GM19455 (cell line): ENCODE results near the gene ID3.
"Not testable (repeated sequence)": the region's sequence is repeated elsewhere in the genome, so short reads cannot be mapped to it uniquely, and the experiment has no call there.

Experiments
- ATAC-seq: cut with Tn5 transposase; IDR thresholded peaks from one replicate; pipeline ENCODE4 v1.9.1; 2021; ENCODE audit not compliant: unreplicated experiment

The ID3 gene

DNA sequence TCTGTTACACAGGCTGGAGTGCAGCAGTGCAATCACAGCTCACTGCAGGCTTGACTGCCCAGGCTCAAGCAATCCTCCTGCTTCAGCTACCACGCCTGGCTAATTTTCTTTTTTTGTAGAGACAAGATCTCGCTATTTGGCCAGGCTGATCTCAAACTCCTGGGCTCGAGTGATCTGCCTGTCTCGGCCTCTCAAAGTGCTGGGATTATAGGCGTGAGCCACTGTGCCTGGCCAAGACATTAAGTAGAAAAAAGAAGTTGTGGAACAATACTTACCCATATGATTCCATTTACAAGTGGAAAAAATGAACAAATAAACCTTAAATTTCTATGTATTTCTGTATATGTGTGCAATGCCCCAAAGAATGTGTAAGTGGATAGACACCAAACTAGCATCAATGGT lies 30.3 kb upstream of the ID3 start:
- no peak for ATAC-seq

DNA sequence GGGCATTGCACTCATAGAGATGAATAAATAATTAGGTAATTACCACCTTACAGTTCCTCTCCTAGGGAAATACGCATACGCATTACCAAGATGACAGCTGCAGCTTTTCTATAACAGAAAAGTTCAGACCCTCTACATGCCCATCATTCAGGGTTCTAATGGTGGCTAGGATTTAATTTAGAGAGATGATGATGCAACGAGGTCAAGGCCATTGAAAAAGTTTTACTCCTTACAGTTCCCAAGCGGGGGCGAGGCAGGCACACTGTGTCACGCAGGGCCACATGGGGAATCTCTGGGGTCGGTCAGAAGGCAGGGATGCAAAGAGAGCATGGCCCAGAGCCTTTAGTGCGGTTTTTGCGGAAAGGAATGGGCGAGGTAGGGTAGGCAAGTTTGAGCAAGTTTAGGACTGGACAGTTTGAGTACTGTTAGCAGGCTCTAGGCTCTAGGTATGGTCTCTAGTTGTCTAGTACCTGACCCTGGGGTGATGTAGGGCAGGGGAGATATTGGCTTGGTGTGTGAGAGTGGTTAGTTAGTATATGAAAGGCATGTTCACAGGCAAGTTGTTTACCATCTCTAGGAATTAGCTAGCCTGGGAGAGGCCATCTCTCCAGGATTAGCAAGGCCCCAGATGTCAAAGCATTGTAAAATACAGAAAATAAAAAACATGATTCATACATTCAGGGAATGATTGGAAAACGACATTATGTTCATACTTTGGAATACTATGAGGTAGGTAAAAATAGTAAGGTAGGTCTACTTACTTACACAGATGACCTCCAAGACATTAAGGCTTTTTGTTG lies 29.6 kb upstream of the ID3 start:
- no peak for ATAC-seq

DNA sequence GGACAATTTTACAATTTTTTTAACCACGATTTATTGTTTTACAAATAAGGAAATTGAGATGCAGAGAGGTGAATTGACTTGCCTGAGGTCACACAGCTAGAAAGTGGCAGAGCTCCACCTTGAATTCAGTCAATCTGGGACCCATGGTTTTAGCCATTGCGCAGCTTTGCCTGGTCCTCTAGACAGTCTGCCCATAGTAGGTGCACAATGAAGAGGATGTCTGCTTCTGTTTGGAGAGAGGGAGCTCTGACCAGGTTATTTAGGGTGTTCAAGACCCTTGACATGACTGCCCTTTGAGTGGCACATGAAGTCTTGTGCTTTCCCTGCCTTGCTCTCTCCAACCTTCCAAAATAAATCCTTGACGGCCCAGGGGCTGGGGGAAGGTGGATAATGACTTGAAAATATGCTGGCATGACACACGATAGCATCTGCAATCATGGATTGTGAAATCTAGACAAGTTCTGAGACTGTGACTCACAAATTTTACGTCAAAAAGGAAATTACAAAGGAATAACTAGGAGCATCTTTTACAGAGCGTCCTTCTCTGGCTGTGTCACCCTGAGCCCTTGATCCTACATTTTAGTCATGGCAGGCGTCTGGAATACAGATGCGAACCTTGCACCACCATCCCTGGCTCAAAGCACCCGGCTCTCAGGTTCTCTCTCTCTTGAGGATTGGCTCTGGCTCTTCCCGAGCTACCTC lies 26.2 kb upstream of the ID3 start:
- no peak for ATAC-seq

DNA sequence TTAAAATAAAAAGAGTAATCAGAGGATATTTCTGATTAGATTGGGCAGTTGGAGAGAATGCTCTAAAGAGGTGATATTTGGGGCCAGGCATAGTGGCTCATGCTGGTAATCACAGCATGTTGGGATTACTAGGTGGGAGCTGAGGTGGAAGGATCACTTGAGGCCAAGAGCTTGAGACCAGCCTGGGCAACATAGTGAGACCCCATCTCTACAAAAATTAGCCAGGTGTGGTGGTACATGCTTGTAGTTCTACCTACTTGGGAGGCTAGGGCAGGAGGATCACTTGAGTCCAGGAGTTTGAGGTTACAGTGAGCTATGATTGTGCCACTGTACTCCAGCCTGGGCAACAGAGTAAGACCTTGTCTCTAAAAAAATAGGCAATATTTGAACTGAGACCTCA lies 24.4 kb upstream of the ID3 start:
- not testable (repeated sequence) for ATAC-seq

DNA sequence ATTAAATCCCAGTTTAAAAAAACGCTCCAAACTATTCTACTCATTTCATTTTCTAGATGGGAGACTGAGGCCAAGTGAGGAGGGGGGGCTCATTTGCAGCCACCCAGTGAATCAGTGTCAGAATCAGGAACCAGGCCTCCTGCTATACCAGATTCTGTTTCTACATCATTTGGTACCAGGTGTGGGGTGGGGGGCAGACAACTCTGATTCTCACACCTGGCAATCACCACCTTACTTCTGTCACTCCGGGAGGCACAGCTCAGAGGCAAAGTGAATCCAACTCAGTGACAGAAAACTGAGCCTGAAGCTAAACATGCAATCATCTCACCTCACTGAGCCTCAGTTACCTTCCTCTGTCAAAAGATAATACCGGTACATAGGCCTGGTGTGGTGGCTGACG lies 23.5 kb upstream of the ID3 start:
- ATAC-seq: no peak

DNA sequence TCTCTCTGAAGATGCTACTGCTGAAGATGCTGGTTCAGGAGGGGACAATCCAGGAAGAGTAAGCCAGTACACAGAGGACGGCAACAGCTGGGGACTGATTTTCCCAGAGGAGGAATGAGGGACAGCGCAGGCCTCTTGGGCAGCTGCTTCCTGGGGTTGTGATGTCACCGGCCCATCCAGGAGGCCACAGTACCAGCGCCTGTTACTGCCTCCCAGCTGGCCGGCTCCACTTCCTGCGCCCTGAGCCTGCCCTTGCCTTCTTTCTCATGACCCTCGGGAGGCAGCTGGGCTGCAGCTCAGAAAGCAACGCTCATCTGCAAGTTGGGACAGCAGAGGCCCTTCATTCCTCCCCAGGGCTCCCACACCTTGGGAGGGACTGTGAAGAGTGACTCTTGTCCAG lies 21.9 kb upstream of the ID3 start:
- ATAC-seq: no peak

DNA sequence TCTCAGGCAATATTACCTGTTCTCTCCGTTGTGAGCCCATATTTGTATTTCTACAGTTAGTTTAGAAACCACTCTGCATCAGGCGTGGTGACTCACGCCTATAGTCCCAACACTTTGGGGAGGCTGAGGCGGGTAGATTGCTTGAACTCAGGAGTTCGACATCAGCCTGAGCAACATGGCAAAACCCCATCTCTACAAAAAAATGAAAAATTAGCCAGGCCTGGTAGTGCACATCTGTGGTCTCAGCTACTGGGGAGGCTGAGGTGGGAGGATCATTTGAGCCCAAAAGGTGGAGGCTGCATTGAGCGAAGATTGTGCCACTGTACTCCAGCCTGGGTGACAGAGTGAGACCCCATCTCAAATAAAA lies 19.7 kb upstream of the ID3 start:
- no peak for ATAC-seq

DNA sequence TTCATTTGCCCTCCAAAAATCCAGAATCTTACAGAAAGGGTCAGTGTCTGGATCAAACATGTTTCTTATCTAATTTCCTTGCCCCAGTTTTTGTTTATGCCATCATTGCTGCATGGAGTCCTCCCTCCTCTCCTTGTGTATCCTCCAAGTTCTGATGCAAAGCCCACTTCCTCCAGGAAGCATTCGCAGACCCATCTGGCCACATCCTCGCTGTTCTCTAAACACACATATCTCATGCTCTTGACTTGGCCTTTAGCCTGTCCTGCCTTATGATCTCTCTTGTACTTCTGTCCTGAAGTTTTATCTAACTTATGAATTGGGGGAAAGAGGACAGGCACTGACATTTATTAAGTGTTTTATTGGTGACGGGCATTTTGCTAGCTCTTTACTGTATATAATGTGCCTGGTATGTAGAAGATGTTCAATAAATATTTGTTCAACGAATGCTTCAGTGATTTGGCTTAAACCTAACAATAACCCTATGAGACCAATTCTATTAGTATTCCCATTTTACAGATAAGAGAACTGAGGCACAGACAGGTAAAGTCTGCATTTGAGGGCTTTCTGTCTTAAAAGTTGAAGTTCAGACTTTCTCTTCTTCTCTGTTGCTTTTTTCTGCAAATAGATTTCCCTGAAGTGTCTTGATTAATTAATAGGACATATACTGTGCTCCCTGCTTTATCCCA lies 19.2 kb upstream of the ID3 start:
- no peak for ATAC-seq

DNA sequence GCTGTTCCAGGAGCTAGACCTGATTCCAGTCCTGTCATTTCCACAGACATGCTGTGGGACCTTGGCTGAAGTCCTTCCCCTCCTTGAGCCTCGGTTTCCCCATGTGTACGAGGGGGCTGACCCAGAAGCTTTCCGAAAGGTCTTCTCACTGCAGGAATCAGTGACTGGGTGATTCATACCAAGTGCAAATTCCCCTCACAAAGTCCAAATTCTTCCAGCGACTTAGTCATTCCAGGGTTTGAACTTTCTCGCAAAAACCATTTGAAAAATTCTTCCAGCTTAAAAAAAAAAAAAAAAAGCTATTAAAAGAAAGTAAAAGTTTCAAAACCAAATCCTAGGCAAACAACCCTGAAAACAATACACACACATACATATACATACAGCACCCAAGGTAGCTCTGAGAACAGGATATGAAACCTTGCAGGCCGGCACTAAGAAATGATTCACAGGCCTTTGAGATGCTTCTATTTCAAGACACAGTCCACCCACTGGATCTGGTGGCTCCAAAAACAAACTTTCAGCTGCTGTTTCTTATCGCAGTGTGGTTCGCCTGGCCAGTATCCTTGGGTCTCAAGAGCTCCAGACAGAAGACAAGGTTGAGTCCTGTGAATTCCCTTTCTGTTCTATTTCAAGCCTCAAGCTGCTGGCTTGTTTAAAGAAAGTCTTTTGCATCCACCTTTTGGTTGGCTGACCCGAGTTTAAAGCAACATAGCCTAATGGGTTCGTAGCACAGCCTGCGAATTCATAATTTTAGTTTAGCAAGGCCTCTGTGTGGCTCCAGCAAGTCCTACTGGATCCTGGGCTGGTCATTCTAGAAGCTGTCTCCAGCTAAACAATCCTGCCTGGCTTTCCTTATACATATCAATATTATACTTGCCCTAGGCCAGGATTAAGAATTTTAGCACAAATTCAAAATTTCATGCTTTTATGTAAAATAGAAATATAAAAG lies 18.0 kb upstream of the ID3 start:
- ATAC-seq: peak; percentile 59

DNA sequence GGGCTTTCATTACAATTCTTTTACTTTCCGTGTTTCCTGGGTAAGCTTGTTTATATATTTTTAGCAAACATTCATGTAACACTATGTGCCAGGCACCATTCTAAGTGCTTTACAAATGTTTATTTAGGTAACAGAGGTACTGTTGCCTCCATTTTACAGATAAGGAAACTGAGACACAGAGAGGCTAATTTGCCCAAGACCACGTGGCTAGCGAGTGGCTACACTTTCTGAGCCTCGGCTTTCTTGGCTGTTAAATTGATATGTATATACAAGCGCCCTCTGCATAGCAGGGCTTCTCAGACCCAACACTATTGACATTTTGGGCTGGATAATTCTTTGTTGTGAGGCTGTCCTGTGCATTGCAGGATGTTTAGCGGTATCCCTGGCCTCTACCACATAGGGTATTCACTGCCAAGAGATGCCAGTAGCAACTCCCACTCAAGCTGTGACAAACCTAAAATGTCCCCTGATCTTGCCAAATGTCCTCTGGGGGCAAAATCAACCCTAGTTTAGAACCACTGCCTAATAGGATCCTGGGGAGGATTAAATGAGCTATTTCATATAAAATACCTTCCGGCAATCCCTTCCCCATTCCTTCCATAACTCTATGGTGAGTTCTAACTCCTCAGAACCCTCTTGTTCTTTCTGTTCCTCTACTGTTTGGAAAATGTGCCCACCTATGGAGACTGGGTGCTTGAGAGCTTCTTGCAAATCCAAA lies 17.2 kb upstream of the ID3 start:
- no peak for ATAC-seq

DNA sequence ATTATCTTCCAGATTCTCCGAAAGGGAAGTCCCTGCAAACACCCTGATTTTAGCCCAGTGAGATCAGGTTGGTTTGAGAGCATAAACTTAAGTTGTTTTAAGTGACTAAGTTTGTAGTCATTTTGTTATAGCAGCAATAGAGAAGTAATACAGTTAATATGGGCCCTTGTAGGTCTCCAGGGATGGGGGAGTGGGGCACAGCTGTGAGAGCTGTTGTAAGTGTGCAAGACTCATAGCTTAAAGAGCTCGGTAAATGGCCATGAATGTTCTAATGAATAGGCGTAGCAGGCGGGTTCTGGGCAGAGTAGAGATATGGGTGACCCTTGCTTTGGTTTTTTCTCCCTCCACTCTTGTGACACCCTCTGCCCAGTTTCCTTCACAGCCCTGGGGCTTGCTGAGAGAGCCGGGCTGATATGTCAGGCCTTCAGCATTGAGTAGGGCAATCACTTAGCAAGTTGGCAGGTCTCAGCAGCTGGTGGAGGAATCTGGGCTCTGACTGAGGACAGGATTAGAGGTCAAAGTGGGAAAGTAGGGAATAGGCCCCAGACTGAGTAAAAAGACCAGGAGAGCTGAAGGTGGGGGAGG lies 16.0 kb upstream of the ID3 start:
- ATAC-seq: no peak

DNA sequence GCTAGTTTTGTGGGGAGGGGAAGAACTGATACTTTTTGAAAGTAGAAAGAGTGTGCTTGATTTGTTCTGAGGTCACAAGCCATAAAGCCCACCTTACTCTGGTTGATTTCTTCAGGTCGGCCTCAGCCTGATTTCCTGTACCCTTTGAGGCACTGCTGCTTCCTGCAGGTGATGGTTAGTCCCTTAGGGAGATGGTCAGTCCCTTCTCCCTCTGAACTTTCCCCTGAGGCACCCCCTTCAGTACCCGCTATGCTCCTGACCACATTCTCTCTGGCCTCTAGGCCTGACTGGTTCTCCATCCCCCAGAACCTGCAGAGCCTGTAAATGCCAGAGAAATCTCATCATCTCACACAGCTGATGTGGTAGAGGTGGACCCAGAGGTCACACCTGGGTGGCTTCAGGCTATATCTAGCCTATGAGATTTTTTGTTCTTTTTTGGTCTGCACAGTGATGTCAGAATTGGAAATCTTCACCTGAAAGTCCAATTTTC lies 15.0 kb upstream of the ID3 start:
- no peak for ATAC-seq

DNA sequence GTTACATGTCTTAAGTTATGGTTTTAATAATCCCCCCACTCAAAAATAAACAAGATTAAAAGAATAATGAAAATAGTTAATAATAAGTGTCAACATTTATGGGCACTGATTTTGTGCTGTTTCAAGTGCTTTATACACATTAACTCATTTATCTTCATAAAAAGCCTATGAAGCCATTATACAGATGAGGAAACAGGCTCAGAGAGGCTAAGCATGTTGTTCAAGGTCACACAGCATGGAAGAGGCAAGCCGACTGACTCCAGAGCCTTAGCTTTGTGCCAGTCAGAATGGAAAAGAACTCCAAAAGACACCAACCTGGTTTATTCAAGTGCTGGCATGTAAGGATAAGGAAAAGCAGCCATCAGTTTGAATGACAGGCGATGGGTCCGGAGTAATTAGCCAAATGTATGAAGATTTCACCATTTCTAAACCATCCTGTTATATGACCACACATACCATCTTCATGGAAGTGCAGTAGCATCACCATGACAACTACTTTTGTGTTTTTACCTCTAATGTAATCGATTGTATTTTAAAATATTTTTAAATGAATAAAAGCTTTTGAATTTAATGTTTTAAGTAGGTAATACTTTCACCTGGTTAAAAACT lies 14.4 kb upstream of the ID3 start:
- ATAC-seq: no peak

DNA sequence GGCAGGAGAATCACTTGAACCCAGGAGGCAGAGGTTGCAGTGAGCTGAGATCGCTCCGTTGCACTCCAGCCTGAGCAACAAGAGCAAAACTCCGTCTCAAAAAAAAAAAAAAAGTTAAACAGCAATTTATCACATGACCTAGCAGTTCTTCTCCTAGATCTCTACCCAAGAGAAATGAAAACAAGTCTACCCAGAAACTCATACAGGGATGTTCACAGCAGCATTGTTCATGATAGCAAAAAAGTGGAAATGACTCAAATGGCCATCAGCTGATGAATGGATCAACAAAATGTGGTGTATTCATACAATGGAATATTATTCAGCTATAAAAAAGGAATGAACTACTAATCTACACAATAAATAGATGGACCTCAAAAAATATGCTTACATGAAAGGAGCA lies 12.2 kb upstream of the ID3 start:
- ATAC-seq: no peak

DNA sequence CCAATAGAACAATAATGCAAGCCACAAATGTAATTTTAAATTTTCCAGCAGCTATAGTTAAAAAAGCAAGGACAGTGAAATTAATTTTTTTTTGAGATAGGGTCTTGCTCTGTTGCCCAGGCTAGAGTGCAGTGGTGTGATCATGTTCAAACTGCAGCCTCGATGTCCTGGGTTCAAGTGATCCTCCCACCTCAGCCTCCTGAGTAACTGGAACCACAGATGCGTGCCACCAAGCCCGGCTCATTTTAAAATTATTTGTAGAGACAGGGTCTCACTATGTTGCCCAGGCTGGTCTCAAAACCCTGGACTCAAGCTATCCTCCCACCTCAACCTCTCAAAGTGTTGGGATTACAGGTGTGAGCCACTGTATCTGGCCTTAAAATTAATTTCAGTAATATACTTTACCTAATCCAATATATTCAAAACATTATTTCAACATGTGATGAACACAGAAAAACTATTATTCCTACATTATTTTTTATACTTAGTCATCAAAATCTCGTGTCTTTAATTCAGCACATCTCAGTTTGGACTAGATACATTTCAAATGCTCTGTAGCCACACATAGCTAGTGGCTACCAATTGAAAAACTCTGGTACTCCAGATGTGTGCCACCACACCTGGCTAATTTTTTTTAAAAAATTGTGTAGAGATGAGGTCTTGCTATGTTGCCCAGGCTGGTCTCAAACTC lies 10.8 kb upstream of the ID3 start:
- no peak for ATAC-seq

DNA sequence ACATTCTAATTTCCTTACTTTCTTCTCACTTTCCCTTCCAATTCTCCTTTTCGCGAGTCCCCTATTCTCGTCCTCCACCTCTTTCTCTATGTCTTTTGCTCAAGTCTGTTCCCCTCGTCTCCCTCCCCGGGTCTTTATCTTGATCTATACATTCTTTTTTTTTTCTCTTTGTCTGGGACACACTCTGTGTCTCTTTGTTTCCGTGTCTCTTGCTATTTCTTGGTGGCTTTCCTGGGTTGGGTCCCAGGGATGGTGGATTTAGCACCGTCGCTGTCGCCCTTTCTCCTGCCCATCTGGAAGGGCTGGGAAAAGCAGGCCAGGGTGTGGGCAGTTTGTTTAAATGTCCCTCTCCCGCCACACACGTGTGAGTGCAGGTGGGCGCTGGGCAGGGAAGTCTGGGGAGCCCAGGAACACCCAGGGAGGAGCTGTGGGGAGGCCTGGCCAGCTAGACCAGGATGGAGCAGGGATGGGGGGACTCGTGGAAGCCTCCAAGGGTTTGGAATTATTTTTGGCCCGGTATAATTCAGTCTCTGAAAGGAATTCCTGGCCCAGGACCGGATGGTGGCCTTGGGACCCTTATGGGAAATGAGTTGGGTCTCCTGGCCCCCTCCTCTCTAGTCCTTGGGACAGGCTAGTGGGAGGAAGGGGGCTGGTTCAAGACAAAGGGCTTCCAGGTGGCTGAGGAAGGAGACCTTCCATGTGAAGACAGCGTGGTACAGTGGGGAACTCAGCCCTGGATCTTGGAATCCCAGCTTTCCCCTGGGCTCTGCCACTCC lies 9.5 kb upstream of the ID3 start:
- ATAC-seq: no peak

DNA sequence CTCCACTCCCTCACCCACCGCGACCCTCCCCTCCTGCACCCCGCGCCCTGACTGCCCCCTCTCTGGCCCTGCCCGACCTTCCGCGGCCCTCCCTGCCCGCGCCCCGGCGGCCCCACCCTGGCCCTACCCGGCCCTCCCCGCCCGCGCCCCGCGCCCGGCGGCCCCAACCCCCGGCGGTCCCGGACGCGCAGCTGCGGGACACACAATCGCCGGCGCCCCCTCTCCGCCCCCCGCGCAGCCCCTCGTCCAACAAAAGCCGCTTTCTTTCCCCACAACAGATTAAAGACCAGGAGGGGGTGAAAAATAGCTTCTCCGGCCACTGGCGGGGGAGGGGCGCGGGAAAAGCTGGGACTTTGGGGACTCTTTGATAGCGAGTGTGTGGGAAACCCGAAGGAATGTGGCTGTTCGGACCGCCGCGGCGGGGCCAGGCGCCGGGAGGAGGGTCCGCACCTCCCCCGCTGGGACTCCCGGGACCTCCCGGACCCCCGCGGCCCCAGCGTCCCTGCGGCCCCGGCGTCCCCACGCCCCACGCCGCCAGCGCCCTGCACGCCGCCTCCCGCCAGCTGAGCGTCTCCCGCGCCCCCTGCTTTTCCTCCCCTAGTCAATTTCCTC lies 8.8 kb upstream of the ID3 start:
- no peak for ATAC-seq

DNA sequence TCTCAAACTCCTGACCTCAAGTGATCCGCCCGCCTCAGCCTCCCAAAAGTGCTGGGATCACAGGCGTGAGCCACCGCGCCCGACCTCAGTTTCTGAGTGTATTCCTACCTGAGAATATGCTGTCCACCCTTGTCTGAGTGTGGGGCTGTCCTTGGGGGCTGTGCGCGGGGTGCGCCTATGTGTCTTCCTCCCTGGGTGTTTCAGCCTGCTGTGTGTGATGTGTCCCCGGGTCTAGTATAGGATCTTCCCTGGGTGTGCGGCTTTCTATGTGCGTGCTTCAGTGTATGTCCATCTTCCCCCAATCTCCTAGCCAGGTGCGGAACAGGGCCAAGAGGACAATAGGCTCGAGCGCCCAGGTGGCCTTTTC lies 8.3 kb upstream of the ID3 start:
- ATAC-seq: no peak
